Epithelial cell of esophagus (primary cell): ENCODE data around the gene PLA2G12B.
"Not testable (repeated sequence)": the region's sequence is repeated elsewhere in the genome, so short reads cannot be mapped to it uniquely, and the experiment has no call there.

ENCODE experiments used
- DNase-seq: peaks from one replicate; pipeline ENCODE4 v3.0.0; 2010; ENCODE audit warnings: low read depth
- H3K4me3 ChIP-seq: 2 replicates; pipeline ENCODE4 v1.5.1; 2011; ENCODE audit warnings: mild to moderate bottlenecking, low read length, control low read depth
- CTCF ChIP-seq: IDR thresholded peaks from 2 replicates; pipeline ENCODE4 v1.5.1; 2011; ENCODE audit warnings: low read depth, mild to moderate bottlenecking, low read length, control low read depth, inconsistent platforms; ENCODE audit not compliant: insufficient read depth; ENCODE audit errors: missing control alignments

PLA2G12B gene

GRCh38 chr10:72918352-72918751 is 36.3 kb downstream of the PLA2G12B start:
- TF ChIP-seq CTCF, result no peak
- no peak overlapping the region for H3K4me3 ChIP-seq
- DNase-seq, result no peak

GRCh38 chr10:72917803-72918332 is 36.7 kb downstream of the PLA2G12B start:
- not testable (repeated sequence) for H3K4me3 ChIP-seq, DNase-seq

GRCh38 chr10:72917201-72917600 is 37.4 kb downstream of the PLA2G12B start:
- H3K4me3 ChIP-seq, DNase-seq: not testable (repeated sequence)

- DNase-seq, result no peak
- no peak for TF ChIP-seq CTCF
- no peak overlapping the region for H3K4me3 ChIP-seq
These were observed 41.3 kb downstream of the PLA2G12B start for GRCh38 chr10:72913287-72913686.

GRCh38 chr10:72912736-72913135 is 41.9 kb downstream of the PLA2G12B start:
- no peak for TF ChIP-seq CTCF
- H3K4me3 ChIP-seq, result no peak overlapping the region
- no peak for DNase-seq

GRCh38 chr10:72911758-72912157 is 42.8 kb downstream of the PLA2G12B start:
- no peak for DNase-seq
- H3K4me3 ChIP-seq, result no peak overlapping the region
- no peak for TF ChIP-seq CTCF

- no peak overlapping the region for H3K4me3 ChIP-seq
- TF ChIP-seq CTCF, result no peak
- DNase-seq, result no peak
These were observed 43.9 kb downstream of the PLA2G12B start for GRCh38 chr10:72910705-72911104.

- no peak overlapping the region for H3K4me3 ChIP-seq
- DNase-seq, result peak; percentile 65
- no peak for TF ChIP-seq CTCF
These were observed 48.2 kb downstream of the PLA2G12B start for GRCh38 chr10:72906446-72906845.
